HFFc6 (cell line): ENCODE measurements around the gene C4orf17. TPM values are rescaled to one million over a fixed set of nuclear protein-coding genes. Genes with fewer than 3 reads are reported as not detected.
"Not testable (repeated sequence)": the region's sequence is repeated elsewhere in the genome, so short reads cannot be mapped to it uniquely, and the experiment has no call there.

Source experiments
- DNase-seq: peaks from one replicate; pipeline ENCODE4 v3.0.0-alpha.2; 2018
- H3K27ac Mint-ChIP-seq: 2 replicates; pipeline ENCODE4 v1.8.0; 2020; ENCODE audit warnings: mild to moderate bottlenecking, mixed read lengths
- H3K27me3 Mint-ChIP-seq: 2 replicates; pipeline ENCODE4 v1.8.0; 2021; ENCODE audit warnings: mild to moderate bottlenecking, moderate library complexity, mixed read lengths; ENCODE audit not compliant: insufficient read depth
- H3K36me3 Mint-ChIP-seq: 2 replicates; pipeline ENCODE4 v1.8.0; 2021; ENCODE audit warnings: low read depth, mixed read lengths
- H3K4me1 Mint-ChIP-seq: 2 replicates; pipeline ENCODE4 v1.8.0; 2020; ENCODE audit warnings: low read depth, mixed read lengths
- H3K4me3 Mint-ChIP-seq: 2 replicates; pipeline ENCODE4 v1.8.0; 2020; ENCODE audit warnings: mild to moderate bottlenecking, moderate library complexity, mixed read lengths
- H3K9me3 Mint-ChIP-seq: 2 replicates; pipeline ENCODE4 v1.8.0; 2020; ENCODE audit warnings: mild to moderate bottlenecking, mixed read lengths
- CTCF ChIP-seq: fragments of 200-600 bp; sonication (generic); IDR thresholded peaks from 2 replicates; pipeline ENCODE4 v1.5.0; 2021; ENCODE audit warnings: antibody characterized with exemption, mild to moderate bottlenecking
- total RNA-seq, 6 experiments: library from RNA; stranded (reverse); fragmentation: NEBNext Ultra II Directional; extraction: Animal tissue kit (Norgen Biotek cat#: 25700); gene quantifications; 2 replicates in 1 of 6; 3 replicates in 5 of 6; pipeline ENCODE4 v1.2.3, GENCODE V29; 2021

The C4orf17 gene
- total RNA-seq, 6 experiments from 2014 or later: not detected

- no peaks in the 10 kb centered on the region for H3K9me3 Mint-ChIP-seq
- no peak for TF ChIP-seq CTCF
- no peaks in the 10 kb centered on the region for H3K4me1 Mint-ChIP-seq
- H3K36me3 Mint-ChIP-seq: no peaks in the 10 kb centered on the region
- H3K4me3 Mint-ChIP-seq: no peak overlapping the region
- H3K27ac Mint-ChIP-seq: no peak overlapping the region
- H3K27me3 Mint-ChIP-seq: peaks cover 3% of the 10 kb centered on the region; the same call in 1 of the 2 replicates
- no peak for DNase-seq
Measured at GRCh38 chr4:99468889-99469288, 41.9 kb upstream of the C4orf17 start.

- H3K27me3 Mint-ChIP-seq: peaks cover 2% of the 10 kb centered on the region; the same call in 1 of the 2 replicates
- no peaks in the 10 kb centered on the region for H3K9me3 Mint-ChIP-seq
- no peak for TF ChIP-seq CTCF
- H3K4me1 Mint-ChIP-seq: no peaks in the 10 kb centered on the region
- no peaks in the 10 kb centered on the region for H3K36me3 Mint-ChIP-seq
- DNase-seq: no peak
- H3K27ac Mint-ChIP-seq: no peak overlapping the region
- H3K4me3 Mint-ChIP-seq: no peak overlapping the region
Measured at GRCh38 chr4:99471349-99471748, 39.5 kb upstream of the C4orf17 start.

GRCh38 chr4:99471896-99472295 lies 38.9 kb upstream of the C4orf17 start:
- no peak for TF ChIP-seq CTCF
- H3K36me3 Mint-ChIP-seq: no peaks in the 10 kb centered on the region
- H3K27ac Mint-ChIP-seq: no peak overlapping the region
- H3K4me1 Mint-ChIP-seq: no peaks in the 10 kb centered on the region
- peaks cover 2% of the 10 kb centered on the region; the same call in 1 of the 2 replicates for H3K27me3 Mint-ChIP-seq
- no peak overlapping the region for H3K4me3 Mint-ChIP-seq
- DNase-seq: no peak
- no peaks in the 10 kb centered on the region for H3K9me3 Mint-ChIP-seq

- H3K9me3 Mint-ChIP-seq: no peaks in the 10 kb centered on the region
- no peaks in the 10 kb centered on the region for H3K4me1 Mint-ChIP-seq
- no peak overlapping the region for H3K27ac Mint-ChIP-seq
- H3K4me3 Mint-ChIP-seq: no peak overlapping the region
- H3K36me3 Mint-ChIP-seq: no peaks in the 10 kb centered on the region
- peak; percentile 16 for DNase-seq
- no peaks in the 10 kb centered on the region; the same call in 1 of the 2 replicates for H3K27me3 Mint-ChIP-seq
- no peak for TF ChIP-seq CTCF
Measured at GRCh38 chr4:99473131-99473530, 37.7 kb upstream of the C4orf17 start.

- no peak overlapping the region for H3K27ac Mint-ChIP-seq
- no peaks in the 10 kb centered on the region for H3K4me1 Mint-ChIP-seq
- TF ChIP-seq CTCF: no peak
- H3K27me3 Mint-ChIP-seq: no peaks in the 10 kb centered on the region; the same call in 1 of the 2 replicates
- DNase-seq: no peak
- no peak overlapping the region for H3K4me3 Mint-ChIP-seq
- H3K36me3 Mint-ChIP-seq: no peaks in the 10 kb centered on the region
- no peaks in the 10 kb centered on the region; the same call in 1 of the 2 replicates for H3K9me3 Mint-ChIP-seq
Measured at GRCh38 chr4:99483636-99484035, 27.2 kb upstream of the C4orf17 start.

GRCh38 chr4:99485212-99485611 lies 25.6 kb upstream of the C4orf17 start:
- no peak overlapping the region for H3K27ac Mint-ChIP-seq
- no peaks in the 10 kb centered on the region; the same call in 1 of the 2 replicates for H3K27me3 Mint-ChIP-seq
- H3K9me3 Mint-ChIP-seq: no peaks in the 10 kb centered on the region; the same call in 1 of the 2 replicates
- no peaks in the 10 kb centered on the region for H3K4me1 Mint-ChIP-seq
- H3K4me3 Mint-ChIP-seq: no peak overlapping the region
- no peaks in the 10 kb centered on the region for H3K36me3 Mint-ChIP-seq
- no peak for DNase-seq
- TF ChIP-seq CTCF: no peak

GRCh38 chr4:99486648-99487047 lies 24.2 kb upstream of the C4orf17 start:
- not testable (repeated sequence) for H3K36me3 Mint-ChIP-seq, H3K27me3 Mint-ChIP-seq, H3K27ac Mint-ChIP-seq, H3K4me3 Mint-ChIP-seq, H3K9me3 Mint-ChIP-seq, DNase-seq, H3K4me1 Mint-ChIP-seq
